GM12892 (cell line): ENCODE results near the gene BST1.

Experiments used
- POLR2A ChIP-seq: IDR thresholded peaks from 2 replicates; pipeline ENCODE4 v1.6.1; 2011; ENCODE audit warnings: low read depth, low read length, control low read depth
- POLR2AphosphoS5 ChIP-seq: IDR thresholded peaks from 2 replicates; pipeline ENCODE4 v1.6.1; 2011; ENCODE audit warnings: low read depth, low read length, control low read depth
- TAF1 ChIP-seq: IDR thresholded peaks from 2 replicates; pipeline ENCODE4 v1.6.1; 2011; ENCODE audit warnings: low read depth, mild to moderate bottlenecking, control low read depth, low read length, borderline replicate concordance

DNA sequence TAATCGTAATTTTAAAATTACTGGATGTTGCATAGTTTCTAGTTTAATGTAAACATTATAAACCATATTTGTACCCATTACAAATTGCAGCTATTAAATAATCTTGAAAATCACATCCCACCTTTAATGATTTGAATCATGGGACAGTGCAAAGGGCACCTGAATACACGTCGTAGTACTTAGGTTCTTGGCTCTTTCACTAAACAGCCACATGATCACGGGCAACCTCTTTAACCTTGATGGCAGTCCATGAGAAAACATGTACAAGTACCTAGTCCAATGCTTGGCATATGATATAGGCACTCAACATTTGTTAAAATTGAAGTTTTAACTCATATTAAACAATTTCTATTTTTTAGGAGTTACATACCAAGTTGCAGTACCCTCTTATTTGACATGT is 35.9 kb upstream of the BST1 start:
- no peak for TF ChIP-seq POLR2AphosphoS5
- no peak for TF ChIP-seq POLR2A
- TF ChIP-seq TAF1: no peak
